ENCODE results near the gene KCNQ1. TPM values are rescaled to one million over a fixed set of nuclear protein-coding genes. Genes with fewer than 3 reads are reported as not detected.

Gene KCNQ1
- total and polyA plus RNA-seq, 9 of the 15 experiments (the other 6 are each of a cell fraction or from before 2014, with no cell fraction given): 0.44 TPM; not detected in 8

DNA sequence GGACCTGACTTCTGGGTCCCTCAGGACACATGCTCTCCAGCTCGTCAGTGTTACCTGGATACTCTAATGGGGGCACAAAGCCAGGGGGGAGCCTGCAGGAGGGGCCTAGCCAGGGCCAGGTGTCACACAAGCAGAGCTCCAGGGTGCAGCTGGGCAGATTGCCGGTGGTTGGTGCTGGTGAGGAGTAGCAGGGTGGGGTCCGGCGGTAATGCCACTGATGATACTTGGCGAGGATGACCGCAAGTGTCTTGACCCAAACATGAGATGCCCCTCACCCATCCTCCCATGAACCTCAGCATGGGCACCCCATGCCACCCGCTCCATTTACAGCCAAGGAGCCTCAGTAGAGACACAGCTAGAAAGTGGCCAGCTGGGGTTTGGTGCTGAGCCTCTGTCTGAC is 270.1 kb downstream of the KCNQ1 start:
- FAIRE-seq: no peak
- TF ChIP-seq KAT7 (CRISPR knock-in tag; IDR thresholded peaks at IDR 0.05; ENCODE audit: borderline replicate concordance): no peak
- TF ChIP-seq, protein P1, sequence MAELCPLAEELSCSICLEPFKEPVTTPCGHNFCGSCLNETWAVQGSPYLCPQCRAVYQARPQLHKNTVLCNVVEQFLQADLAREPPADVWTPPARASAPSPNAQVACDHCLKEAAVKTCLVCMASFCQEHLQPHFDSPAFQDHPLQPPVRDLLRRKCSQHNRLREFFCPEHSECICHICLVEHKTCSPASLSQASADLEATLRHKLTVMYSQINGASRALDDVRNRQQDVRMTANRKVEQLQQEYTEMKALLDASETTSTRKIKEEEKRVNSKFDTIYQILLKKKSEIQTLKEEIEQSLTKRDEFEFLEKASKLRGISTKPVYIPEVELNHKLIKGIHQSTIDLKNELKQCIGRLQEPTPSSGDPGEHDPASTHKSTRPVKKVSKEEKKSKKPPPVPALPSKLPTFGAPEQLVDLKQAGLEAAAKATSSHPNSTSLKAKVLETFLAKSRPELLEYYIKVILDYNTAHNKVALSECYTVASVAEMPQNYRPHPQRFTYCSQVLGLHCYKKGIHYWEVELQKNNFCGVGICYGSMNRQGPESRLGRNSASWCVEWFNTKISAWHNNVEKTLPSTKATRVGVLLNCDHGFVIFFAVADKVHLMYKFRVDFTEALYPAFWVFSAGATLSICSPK (IDR thresholded peaks at IDR 0.05; ENCODE audit: borderline replicate concordance): no peak
- TF ChIP-seq TEAD2 (tag; IDR thresholded peaks at IDR 0.05): no peak
- TF ChIP-seq HMG20A (CRISPR knock-in tag; conservative IDR thresholded peaks at IDR 0.05): no peak
- no peak for TF ChIP-seq TOE1 (IDR thresholded peaks at IDR 0.05; ENCODE audit: borderline replicate concordance)
- TF ChIP-seq TOE1 (CRISPR knock-in tag; IDR thresholded peaks at IDR 0.05; ENCODE audit: borderline replicate concordance, low read depth): no peak
- TF ChIP-seq SMARCB1 (IDR thresholded peaks at IDR 0.05; ENCODE audit: insufficient read length, low read depth): no peak
- no peak for TF ChIP-seq WHSC1 (IDR thresholded peaks at IDR 0.05; ENCODE audit: low read length)
- TF ChIP-seq SREBF2 (CRISPR knock-in tag; IDR thresholded peaks at IDR 0.05): no peak
- TF ChIP-seq BMI1 (IDR thresholded peaks at IDR 0.05; ENCODE audit: low read length): no peak
- TF ChIP-seq, protein P2, sequence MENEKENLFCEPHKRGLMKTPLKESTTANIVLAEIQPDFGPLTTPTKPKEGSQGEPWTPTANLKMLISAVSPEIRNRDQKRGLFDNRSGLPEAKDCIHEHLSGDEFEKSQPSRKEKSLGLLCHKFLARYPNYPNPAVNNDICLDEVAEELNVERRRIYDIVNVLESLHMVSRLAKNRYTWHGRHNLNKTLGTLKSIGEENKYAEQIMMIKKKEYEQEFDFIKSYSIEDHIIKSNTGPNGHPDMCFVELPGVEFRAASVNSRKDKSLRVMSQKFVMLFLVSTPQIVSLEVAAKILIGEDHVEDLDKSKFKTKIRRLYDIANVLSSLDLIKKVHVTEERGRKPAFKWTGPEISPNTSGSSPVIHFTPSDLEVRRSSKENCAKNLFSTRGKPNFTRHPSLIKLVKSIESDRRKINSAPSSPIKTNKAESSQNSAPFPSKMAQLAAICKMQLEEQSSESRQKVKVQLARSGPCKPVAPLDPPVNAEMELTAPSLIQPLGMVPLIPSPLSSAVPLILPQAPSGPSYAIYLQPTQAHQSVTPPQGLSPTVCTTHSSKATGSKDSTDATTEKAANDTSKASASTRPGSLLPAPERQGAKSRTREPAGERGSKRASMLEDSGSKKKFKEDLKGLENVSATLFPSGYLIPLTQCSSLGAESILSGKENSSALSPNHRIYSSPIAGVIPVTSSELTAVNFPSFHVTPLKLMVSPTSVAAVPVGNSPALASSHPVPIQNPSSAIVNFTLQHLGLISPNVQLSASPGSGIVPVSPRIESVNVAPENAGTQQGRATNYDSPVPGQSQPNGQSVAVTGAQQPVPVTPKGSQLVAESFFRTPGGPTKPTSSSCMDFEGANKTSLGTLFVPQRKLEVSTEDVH (IDR thresholded peaks at IDR 0.05; ENCODE audit: low read depth, partially characterized antibody): no peak
- TF ChIP-seq, protein P3, sequence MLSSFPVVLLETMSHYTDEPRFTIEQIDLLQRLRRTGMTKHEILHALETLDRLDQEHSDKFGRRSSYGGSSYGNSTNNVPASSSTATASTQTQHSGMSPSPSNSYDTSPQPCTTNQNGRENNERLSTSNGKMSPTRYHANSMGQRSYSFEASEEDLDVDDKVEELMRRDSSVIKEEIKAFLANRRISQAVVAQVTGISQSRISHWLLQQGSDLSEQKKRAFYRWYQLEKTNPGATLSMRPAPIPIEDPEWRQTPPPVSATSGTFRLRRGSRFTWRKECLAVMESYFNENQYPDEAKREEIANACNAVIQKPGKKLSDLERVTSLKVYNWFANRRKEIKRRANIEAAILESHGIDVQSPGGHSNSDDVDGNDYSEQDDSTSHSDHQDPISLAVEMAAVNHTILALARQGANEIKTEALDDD (IDR thresholded peaks at IDR 0.05): no peak
- TF ChIP-seq, protein P4, sequence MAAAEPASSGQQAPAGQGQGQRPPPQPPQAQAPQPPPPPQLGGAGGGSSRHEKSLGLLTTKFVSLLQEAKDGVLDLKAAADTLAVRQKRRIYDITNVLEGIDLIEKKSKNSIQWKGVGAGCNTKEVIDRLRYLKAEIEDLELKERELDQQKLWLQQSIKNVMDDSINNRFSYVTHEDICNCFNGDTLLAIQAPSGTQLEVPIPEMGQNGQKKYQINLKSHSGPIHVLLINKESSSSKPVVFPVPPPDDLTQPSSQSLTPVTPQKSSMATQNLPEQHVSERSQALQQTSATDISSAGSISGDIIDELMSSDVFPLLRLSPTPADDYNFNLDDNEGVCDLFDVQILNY (CRISPR knock-in tag; IDR thresholded peaks at IDR 0.05): no peak
- no peak for TF ChIP-seq ASH1L (IDR thresholded peaks at IDR 0.05; ENCODE audit: borderline replicate concordance, low read depth, partially characterized antibody)
- no peak for TF ChIP-seq CCAR2 (IDR thresholded peaks at IDR 0.05; ENCODE audit: low read depth, low read length)
- no peak for TF ChIP-seq NR2F6 (CRISPR knock-in tag; IDR thresholded peaks at IDR 0.05)
- TF ChIP-seq FOXK2 (conservative IDR thresholded peaks at IDR 0.05 in 1 of 2, IDR thresholded peaks at IDR 0.05 in 1 of 2; ENCODE audit: low read depth in 2 of 2): no peak

More for the DNA sequence above, 270.1 kb downstream of the KCNQ1 start:
- H3K9ac ChIP-seq (ENCODE audit: insufficient read depth in 1 of 2, low read depth in 2 of 2, low read length in 2 of 2): no peak overlapping the region
- no peak overlapping the region for H3K4me2 ChIP-seq (ENCODE audit: insufficient read depth, low read length)
- H2AFZ ChIP-seq (ENCODE audit: low read depth, low read length): no peak overlapping the region
- no peaks in the 10 kb centered on the region; the same call in 1 of the 2 replicates for H3K9me3 ChIP-seq (replicated peaks; ENCODE audit: control insufficient read depth, insufficient read depth, low read depth, low read length)
- 20% methylated on average over 7 of the region's 7 CpGs for WGBS (ENCODE audit: insufficient coverage, low coverage, missing lambda C conversion rate)
- no peak for DNase-seq (ENCODE audit: extremely low read depth in 1 of 4, low spot score in 3 of 4)
- no TSS peak for BruUV-seq (replicated peaks)
- peaks cover 0 to 6% of the 10 kb centered on the region in 2 experiments; a peak in 2 of 5 replicates for H3K4me1 ChIP-seq (replicated peaks in 1 of 2; ENCODE audit: control insufficient read depth in 2 of 2, insufficient read depth in 2 of 2, low read length in 2 of 2)
- ChIA-PET CTCF (ENCODE audit: low intra/inter-chr PET ratio) (no interaction called here), POLR2A (interaction anchor here (0.6 to 1.1 kb wide), 2 partner anchors 13 to 207 kb away, joined by 3 to 4 read pairs; no protein-coding TSS in a partner anchor)
- H3K4me3 ChIP-seq: no peak overlapping the region
- no peaks in the 10 kb centered on the region for H3K9me1 ChIP-seq (ENCODE audit: control insufficient read depth, insufficient read depth, low read length)
- in situ Hi-C loops (cut with MboI) (no loop called here), intact Hi-C loops (cut with micrococcal nuclease) (no loop called here)
- no peaks in the 10 kb centered on the region for H3K36me3 ChIP-seq (ENCODE audit: control insufficient read depth, insufficient read depth, low read length)
- H3K79me2 ChIP-seq (ENCODE audit: control insufficient read depth, insufficient read depth, low read length): no peaks in the 10 kb centered on the region
- H4K20me1 ChIP-seq (replicated peaks; ENCODE audit: control insufficient read depth, insufficient read depth, low read length): peaks cover 2% of the 10 kb centered on the region; the same call in 1 of the 2 replicates
- H3K27me3 ChIP-seq (ENCODE audit: control insufficient read depth in 2 of 2, insufficient read depth in 2 of 2, low read length in 2 of 2): peaks cover 2 to 56% of the 10 kb centered on the region in 2 experiments; a peak in 3 of 5 replicates
- no peak overlapping the region for H3K27ac ChIP-seq (ENCODE audit: extremely low read depth, low read depth, low read length)
- no peak for ATAC-seq
